GM18505 (cell line): ENCODE measurements around the gene APBA1.

Experiments used
- ATAC-seq: cut with Tn5 transposase; IDR thresholded peaks from one replicate; pipeline ENCODE4 v1.9.1; 2021; ENCODE audit not compliant: unreplicated experiment
- POLR2A ChIP-seq: IDR thresholded peaks from 4 replicates; pipeline ENCODE4 v1.6.1; 2011; ENCODE audit warnings: borderline replicate concordance; ENCODE audit not compliant: insufficient read depth, insufficient read length; ENCODE audit errors: extremely low read depth

The APBA1 gene

DNA sequence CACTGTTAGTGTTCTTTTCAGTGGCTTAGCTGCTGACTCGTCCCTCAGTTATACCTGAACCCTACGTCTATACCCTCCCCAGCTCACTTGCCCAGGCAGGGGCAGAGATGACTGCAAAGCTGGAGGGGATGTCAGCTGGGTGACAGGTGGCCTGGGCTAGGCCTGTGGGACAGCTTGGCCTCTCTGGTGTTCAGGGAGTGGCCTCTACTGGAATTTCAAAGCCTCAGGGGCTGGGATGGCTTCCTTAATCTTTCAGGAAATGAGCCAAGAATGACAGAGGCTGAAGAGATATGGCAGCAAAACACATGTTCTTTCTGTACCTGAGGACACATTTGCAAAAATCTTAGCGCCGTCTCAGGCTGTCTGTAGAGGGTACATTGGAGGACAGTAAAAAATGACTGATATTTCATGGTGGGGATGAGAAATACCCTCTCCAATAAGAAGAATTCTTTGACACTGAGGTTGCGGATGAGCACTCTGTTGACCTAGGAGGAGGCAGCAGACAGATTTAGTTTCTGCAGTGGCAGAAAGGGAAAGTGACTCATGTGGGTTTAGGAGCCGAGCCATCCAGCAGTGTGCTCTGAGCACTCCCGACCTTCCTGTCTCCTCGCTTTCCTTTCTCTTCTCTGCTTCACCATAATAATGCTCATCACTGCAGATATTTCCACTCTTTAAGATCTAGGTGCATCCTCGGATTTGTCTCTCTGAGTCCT, 292.7 kb downstream of the APBA1 start:
- no peak for TF ChIP-seq POLR2A
- no peak for ATAC-seq

DNA sequence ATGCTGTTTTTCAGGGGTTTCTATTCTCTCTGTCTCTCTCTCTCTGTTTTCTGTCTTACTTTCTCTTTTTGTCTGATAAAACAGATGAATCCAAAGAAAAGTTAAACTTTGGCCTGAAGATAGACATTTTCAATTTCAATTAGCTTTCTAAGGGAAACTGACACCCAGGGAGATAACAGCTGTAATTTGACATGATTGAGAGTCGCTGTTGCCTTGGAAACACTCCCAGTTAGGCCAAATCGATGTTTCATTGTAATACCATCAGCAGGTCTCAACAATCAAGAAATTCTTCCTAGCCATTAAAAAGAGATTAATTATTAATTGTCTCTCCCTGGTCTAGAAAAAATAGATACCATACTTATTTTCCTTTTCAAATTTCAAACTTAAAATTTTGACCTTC, 294.2 kb downstream of the APBA1 start:
- no peak for TF ChIP-seq POLR2A
- ATAC-seq: no peak
